ENCODE results near the gene SELENOO.

SELENOO gene

GRCh38 chr22:50207383-50208140, 6.8 kb downstream of the SELENOO start:
- Histone ChIP-seq H3K9me3 (ENCODE audit: control insufficient read depth, insufficient read depth, low read length) (no peaks in the 10 kb centered on the region), H3K27ac (ENCODE audit: low read depth, low read length) (peak overlapping the region; percentile 29), H3K27me3 (ENCODE audit: control insufficient read depth, low read length) (no peaks in the 10 kb centered on the region), H3K4me2 (ENCODE audit: low read length) (no peak overlapping the region), H3K4me3 (ENCODE audit: low read length) (no peak overlapping the region), H3K4me1 (ENCODE audit: control insufficient read depth, low read length) (peaks cover 48% of the 10 kb centered on the region), H4K20me1 (ENCODE audit: control insufficient read depth, insufficient read depth, low read depth, low read length) (peaks cover 20% of the 10 kb centered on the region; the same call in 1 of the 2 replicates), H3K9me2 (replicated peaks; ENCODE audit: control insufficient read depth, low read length) (no peaks in the 10 kb centered on the region), H3F3A (ENCODE audit: control insufficient read depth, insufficient read depth) (peaks cover 8% of the 10 kb centered on the region), H3K36me3 (ENCODE audit: control insufficient read depth, low read length) (peaks cover 93% of the 10 kb centered on the region), H3K79me2 (ENCODE audit: control insufficient read depth, low read length) (peaks cover 87% of the 10 kb centered on the region)
- TF ChIP-seq CTCF (IDR thresholded peaks at IDR 0.05; ENCODE audit: low read depth, low read length, poor library complexity, severe bottlenecking), result no peak
- TF ChIP-seq EZH2phosphoT487 (IDR thresholded peaks at IDR 0.05; ENCODE audit: borderline replicate concordance, low read length), result no peak

- Histone ChIP-seq H3K27me3 (ENCODE audit: control insufficient read depth, low read length) (no peaks in the 10 kb centered on the region), H3K4me2 (ENCODE audit: low read length) (no peak overlapping the region), H4K20me1 (ENCODE audit: control insufficient read depth, insufficient read depth, low read depth, low read length) (peaks cover 20% of the 10 kb centered on the region; the same call in 1 of the 2 replicates), H3F3A (ENCODE audit: control insufficient read depth, insufficient read depth) (peaks cover 8% of the 10 kb centered on the region), H3K9me2 (replicated peaks; ENCODE audit: control insufficient read depth, low read length) (no peaks in the 10 kb centered on the region), H3K9me3 (ENCODE audit: control insufficient read depth, insufficient read depth, low read length) (no peaks in the 10 kb centered on the region), H3K27ac (ENCODE audit: low read depth, low read length) (no peak overlapping the region), H3K4me3 (ENCODE audit: low read length) (no peak overlapping the region), H3K4me1 (ENCODE audit: control insufficient read depth, low read length) (peaks cover 39% of the 10 kb centered on the region), H3K79me2 (ENCODE audit: control insufficient read depth, low read length) (peaks cover 87% of the 10 kb centered on the region), H3K36me3 (ENCODE audit: control insufficient read depth, low read length) (peaks cover 93% of the 10 kb centered on the region)
- TF ChIP-seq EZH2phosphoT487 (IDR thresholded peaks at IDR 0.05; ENCODE audit: borderline replicate concordance, low read length) (no peak), CTCF (IDR thresholded peaks at IDR 0.05; ENCODE audit: low read depth, low read length, poor library complexity, severe bottlenecking) (no peak)
These were observed 7.7 kb downstream of the SELENOO start for GRCh38 chr22:50208430-50208938.

DNA sequence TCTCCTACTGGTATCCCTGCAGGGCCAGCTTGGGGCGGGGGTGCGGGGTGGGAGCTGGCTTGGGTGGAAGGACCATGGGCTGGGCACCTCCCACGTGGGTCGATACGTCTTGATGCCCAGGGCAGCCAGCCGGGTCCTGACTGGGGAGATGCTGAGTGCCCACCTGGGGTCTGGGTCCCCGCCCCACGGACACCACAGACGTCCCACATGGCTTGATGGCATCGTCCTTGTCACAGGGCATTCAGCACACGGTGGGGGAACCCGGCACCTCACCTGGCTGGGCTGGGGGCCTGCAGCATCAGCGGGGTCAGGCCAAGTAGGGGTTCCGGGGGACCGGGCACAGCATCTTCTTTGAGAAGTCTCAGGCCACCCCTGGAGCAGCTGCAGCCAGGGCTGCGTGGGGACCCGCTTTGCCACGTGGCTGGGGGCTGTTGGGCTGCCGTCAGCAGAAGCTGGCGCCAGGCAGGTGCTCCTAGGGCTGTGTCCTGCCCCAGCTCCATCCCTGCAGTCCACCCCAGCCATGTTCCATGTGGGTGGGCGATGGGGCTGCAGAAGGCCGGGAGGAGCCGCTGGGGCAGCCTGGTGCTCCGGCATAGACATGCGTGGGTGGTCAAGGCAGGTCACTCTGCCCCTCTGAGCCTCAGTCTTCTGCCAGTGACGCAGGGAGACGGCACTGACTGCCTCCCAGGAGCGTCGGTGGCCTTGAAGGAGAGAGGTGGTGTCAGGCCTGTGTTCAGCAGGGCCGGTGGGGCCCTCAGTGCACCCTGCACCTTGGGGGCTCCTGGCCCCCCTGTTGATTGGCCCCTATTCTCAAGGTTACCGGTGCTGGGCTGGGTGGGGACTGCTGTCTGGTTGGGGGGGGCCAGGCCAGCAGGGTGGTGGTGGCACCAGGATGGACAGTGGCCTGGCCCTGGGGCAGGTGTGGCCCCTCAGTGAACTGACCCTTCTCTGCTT, 8.4 kb downstream of the SELENOO start:
- no peaks in the 10 kb centered on the region for H3K9me2 ChIP-seq (replicated peaks; ENCODE audit: control insufficient read depth, low read length)
- no peak overlapping the region for H3K27ac ChIP-seq (ENCODE audit: low read depth, low read length)
- H3K4me2 ChIP-seq (ENCODE audit: low read length), result no peak overlapping the region
- no peak for TF ChIP-seq EZH2phosphoT487 (IDR thresholded peaks at IDR 0.05; ENCODE audit: borderline replicate concordance, low read length)
- no peak for TF ChIP-seq CTCF (IDR thresholded peaks at IDR 0.05; ENCODE audit: low read depth, low read length, poor library complexity, severe bottlenecking)
- H4K20me1 ChIP-seq (ENCODE audit: control insufficient read depth, insufficient read depth, low read depth, low read length), result peaks cover 20% of the 10 kb centered on the region; the same call in 1 of the 2 replicates
- H3K27me3 ChIP-seq (ENCODE audit: control insufficient read depth, low read length), result no peaks in the 10 kb centered on the region
- H3K4me3 ChIP-seq (ENCODE audit: low read length), result no peak overlapping the region
- H3F3A ChIP-seq (ENCODE audit: control insufficient read depth, insufficient read depth), result peaks cover 8% of the 10 kb centered on the region
- H3K4me1 ChIP-seq (ENCODE audit: control insufficient read depth, low read length), result peaks cover 33% of the 10 kb centered on the region
- no peaks in the 10 kb centered on the region for H3K9me3 ChIP-seq (ENCODE audit: control insufficient read depth, insufficient read depth, low read length)
- peaks cover 87% of the 10 kb centered on the region for H3K79me2 ChIP-seq (ENCODE audit: control insufficient read depth, low read length)
- H3K36me3 ChIP-seq (ENCODE audit: control insufficient read depth, low read length), result peaks cover 92% of the 10 kb centered on the region
